Glutamatergic neuron (in vitro differentiated cells): ENCODE results near the gene CLASRP. TPM values are rescaled to one million over a fixed set of nuclear protein-coding genes. Genes with fewer than 3 reads are reported as not detected.
"Not testable (repeated sequence)": the region's sequence is repeated elsewhere in the genome, so short reads cannot be mapped to it uniquely, and the experiment has no call there.

Experiments
- DNase-seq: peaks from one replicate; pipeline ENCODE4 v3.0.0; 2022
- H3K27ac Mint-ChIP-seq: one replicate; pipeline ENCODE4 v1.8.0; 2020; ENCODE audit warnings: mild to moderate bottlenecking, mixed read lengths, inconsistent platforms; ENCODE audit not compliant: unreplicated experiment
- H3K27me3 Mint-ChIP-seq: one replicate; pipeline ENCODE4 v1.8.0; 2020; ENCODE audit warnings: mild to moderate bottlenecking, moderate library complexity, mixed read lengths, inconsistent platforms; ENCODE audit not compliant: unreplicated experiment
- H3K36me3 Mint-ChIP-seq: one replicate; pipeline ENCODE4 v1.8.0; 2020; ENCODE audit warnings: mild to moderate bottlenecking, mixed read lengths, inconsistent platforms; ENCODE audit not compliant: unreplicated experiment
- H3K4me1 Mint-ChIP-seq: one replicate; pipeline ENCODE4 v1.8.0; 2020; ENCODE audit warnings: mild to moderate bottlenecking, low read depth, mixed read lengths, inconsistent platforms; ENCODE audit not compliant: unreplicated experiment
- H3K4me3 Mint-ChIP-seq: one replicate; pipeline ENCODE4 v1.8.0; 2020; ENCODE audit warnings: mild to moderate bottlenecking, mixed read lengths, inconsistent platforms; ENCODE audit not compliant: unreplicated experiment
- H3K9me3 Mint-ChIP-seq: one replicate; pipeline ENCODE4 v1.8.0; 2020; ENCODE audit warnings: mild to moderate bottlenecking, moderate library complexity, mixed read lengths, inconsistent platforms; ENCODE audit not compliant: unreplicated experiment
- total RNA-seq: library from RNA; stranded (reverse); fragmentation: NEBNext Ultra II Directional; extraction: Animal tissue kit (Norgen Biotek cat#: 25700); gene quantifications from one replicate; pipeline ENCODE4 v1.2.1, GENCODE V29; 2021; ENCODE audit not compliant: unreplicated experiment
- TF ChIP-seq, protein P1 (sequence below): fragments of 200-600 bp; sonication (generic); IDR thresholded peaks from one replicate; pipeline ENCODE4 v1.5.0; 2021; ENCODE audit not compliant: partially characterized antibody, unreplicated experiment

The CLASRP gene
- total RNA-seq, 1 donor from 2014 or later = 127 TPM

DNA sequence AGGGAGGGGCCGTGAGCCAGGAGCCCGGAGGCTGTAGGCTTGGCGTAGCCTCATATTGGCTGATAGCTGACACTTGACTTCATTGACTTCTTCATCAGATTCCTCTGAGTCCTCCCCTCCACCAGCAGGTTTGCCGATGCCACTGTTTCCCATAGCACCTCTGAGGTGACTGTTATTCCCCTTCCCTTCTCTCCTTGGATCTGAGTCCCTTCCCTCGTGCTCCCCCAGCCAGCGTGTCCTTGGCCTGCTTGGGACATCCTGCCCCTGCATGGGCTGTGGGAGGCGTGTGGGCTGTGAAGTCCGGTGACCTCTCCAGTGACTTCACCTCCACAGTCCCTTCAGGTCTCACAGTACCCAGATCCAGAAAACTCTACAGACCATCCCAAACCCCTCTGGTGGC lies 63.0 kb downstream of the CLASRP start:
- TF ChIP-seq, protein P1, sequence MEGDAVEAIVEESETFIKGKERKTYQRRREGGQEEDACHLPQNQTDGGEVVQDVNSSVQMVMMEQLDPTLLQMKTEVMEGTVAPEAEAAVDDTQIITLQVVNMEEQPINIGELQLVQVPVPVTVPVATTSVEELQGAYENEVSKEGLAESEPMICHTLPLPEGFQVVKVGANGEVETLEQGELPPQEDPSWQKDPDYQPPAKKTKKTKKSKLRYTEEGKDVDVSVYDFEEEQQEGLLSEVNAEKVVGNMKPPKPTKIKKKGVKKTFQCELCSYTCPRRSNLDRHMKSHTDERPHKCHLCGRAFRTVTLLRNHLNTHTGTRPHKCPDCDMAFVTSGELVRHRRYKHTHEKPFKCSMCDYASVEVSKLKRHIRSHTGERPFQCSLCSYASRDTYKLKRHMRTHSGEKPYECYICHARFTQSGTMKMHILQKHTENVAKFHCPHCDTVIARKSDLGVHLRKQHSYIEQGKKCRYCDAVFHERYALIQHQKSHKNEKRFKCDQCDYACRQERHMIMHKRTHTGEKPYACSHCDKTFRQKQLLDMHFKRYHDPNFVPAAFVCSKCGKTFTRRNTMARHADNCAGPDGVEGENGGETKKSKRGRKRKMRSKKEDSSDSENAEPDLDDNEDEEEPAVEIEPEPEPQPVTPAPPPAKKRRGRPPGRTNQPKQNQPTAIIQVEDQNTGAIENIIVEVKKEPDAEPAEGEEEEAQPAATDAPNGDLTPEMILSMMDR = no peak
- Mint-ChIP-seq H3K4me3 (peak overlapping the region; percentile 30), H3K4me1 (peaks cover 58% of the 10 kb centered on the region), H3K9me3 (peaks cover 15% of the 10 kb centered on the region), H3K36me3 (no peaks in the 10 kb centered on the region), H3K27ac (peak overlapping the region; percentile 55), H3K27me3 (peaks cover 12% of the 10 kb centered on the region)
- no peak for DNase-seq

DNA sequence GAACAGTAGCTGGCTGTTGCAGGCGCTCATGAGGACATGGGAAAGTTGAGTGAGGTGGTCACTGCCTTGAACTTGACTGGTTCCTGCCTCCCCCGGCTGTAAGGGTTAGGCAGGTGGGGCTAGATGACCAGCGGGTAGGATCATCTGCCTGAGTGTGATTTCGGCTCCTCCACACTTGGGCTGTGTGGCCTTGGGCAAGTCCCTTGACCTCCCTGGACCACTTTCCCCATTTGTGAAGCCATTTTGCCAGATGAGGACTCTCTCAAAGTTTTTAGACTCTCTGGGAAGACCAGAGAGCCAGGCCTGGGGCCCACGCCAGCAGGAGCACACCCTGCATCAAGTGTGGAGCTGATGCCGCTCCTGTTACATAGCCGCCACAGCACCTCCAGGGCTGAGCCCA lies 63.6 kb downstream of the CLASRP start:
- H3K27me3 Mint-ChIP-seq = peaks cover 12% of the 10 kb centered on the region
- TF ChIP-seq, protein P1 = no peak
- H3K36me3 Mint-ChIP-seq = no peaks in the 10 kb centered on the region
- no peak overlapping the region for H3K4me3 Mint-ChIP-seq
- no peak for DNase-seq
- peaks cover 55% of the 10 kb centered on the region for H3K4me1 Mint-ChIP-seq
- H3K9me3 Mint-ChIP-seq = peaks cover 12% of the 10 kb centered on the region
- H3K27ac Mint-ChIP-seq = no peak overlapping the region

DNA sequence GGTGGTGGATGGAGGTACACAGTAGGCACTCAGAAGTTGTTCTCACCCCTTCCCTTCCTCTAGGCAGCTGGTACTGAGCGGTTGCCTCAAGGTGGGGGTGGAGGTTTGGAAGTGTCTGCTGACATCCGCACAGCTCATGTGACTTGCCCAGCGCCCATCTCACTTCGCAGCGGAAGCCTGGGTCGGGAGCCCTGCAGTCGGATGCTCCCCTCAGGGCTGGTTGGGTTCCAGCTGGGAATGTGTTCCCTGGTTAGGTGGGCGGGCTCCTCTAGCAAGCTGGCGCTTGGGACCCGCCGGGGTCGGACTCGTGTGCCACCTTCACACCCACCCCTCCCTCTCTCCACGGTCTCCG lies 64.3 kb downstream of the CLASRP start:
- Mint-ChIP-seq H3K4me3 (no peak overlapping the region), H3K4me1 (peaks cover 53% of the 10 kb centered on the region), H3K27ac (no peak overlapping the region), H3K9me3 (peaks cover 12% of the 10 kb centered on the region), H3K27me3 (peaks cover 12% of the 10 kb centered on the region), H3K36me3 (no peaks in the 10 kb centered on the region)
- TF ChIP-seq, protein P1 = no peak
- no peak for DNase-seq

DNA sequence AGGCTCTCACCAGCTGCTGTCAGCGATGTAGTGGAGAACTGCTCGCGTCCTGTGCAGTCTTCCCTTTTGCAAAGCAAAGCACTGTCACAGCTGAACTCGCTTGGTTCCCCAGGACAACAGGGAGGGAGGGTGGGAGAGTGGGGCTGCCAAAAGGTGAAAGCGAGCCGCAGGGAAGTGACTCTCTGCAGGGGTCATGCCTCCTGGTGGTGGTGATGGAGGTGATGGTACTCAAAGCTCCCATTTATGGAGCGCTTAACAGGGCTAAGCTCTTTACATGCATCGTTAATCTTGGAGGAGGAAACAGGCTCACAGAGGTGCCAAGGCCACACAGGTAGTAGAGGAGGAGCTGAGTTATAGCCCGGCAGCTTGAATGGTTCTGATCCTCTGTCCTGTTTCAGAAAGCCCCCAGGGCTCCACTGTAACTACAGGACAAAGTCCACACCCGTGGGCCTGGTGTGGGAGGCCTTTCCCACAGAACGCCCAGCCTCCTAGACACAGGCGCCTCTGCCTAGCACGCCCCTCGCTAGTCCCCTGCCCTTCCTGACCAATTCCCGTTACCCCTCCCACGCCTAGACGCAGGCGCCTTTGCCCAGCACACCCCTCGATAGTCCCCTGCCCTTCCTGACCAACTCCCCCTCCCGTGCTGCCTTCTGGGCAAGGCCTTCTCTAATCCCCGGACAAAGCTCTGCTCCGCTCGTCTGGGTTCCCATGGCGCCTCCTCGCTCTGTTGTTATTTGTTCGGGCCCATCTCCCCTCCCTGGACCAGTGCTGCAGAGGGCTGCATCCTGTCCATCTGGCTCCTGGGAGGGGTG lies 64.9 kb downstream of the CLASRP start:
- Mint-ChIP-seq H3K27ac (peak overlapping the region; percentile 88), H3K27me3 (peaks cover 12% of the 10 kb centered on the region), H3K4me3 (peak overlapping the region; percentile 17), H3K9me3 (peaks cover 13% of the 10 kb centered on the region), H3K36me3 (no peaks in the 10 kb centered on the region), H3K4me1 (peaks cover 47% of the 10 kb centered on the region)
- TF ChIP-seq, protein P1 = no peak
- DNase-seq = no peak

DNA sequence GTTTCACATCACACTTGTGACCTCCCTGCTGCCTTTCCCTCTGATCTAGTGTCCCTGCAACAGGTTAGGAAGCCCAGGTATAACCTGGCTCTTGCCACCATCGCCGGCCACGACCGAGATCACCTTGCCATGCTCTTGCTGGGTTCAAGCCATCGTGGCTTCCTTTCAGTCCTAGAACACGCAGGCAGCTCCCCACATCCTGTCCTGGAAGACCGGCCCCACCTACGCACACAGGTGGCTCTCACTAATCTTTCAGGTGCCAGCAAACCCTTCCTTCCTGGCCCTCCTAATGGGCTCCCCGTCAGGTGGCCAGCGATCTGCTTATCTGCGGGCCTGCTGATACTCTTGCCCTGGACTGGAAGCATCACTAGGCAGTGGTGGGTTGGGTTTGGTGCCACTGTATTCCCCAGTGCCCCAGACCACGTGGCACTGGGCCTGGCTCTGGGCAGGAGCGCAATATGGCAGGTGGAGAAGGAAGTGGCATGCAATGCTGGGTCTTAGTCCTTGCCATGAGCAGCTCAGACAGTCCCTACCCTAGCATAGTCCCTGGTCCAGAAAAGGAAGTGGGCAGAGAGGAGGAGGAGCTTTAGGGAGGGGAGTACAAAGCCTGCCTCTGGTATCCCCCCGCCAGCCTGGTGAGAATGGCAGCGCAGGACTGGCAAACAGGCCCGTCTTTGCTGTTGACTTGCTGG lies 66.0 kb downstream of the CLASRP start:
- H3K4me3 Mint-ChIP-seq = peak overlapping the region; percentile 17
- peaks cover 7% of the 10 kb centered on the region for H3K27me3 Mint-ChIP-seq
- H3K9me3 Mint-ChIP-seq = peaks cover 9% of the 10 kb centered on the region
- H3K27ac Mint-ChIP-seq = peak overlapping the region; percentile 59
- DNase-seq = no peak
- H3K4me1 Mint-ChIP-seq = peaks cover 41% of the 10 kb centered on the region
- TF ChIP-seq, protein P1 = no peak
- no peaks in the 10 kb centered on the region for H3K36me3 Mint-ChIP-seq

DNA sequence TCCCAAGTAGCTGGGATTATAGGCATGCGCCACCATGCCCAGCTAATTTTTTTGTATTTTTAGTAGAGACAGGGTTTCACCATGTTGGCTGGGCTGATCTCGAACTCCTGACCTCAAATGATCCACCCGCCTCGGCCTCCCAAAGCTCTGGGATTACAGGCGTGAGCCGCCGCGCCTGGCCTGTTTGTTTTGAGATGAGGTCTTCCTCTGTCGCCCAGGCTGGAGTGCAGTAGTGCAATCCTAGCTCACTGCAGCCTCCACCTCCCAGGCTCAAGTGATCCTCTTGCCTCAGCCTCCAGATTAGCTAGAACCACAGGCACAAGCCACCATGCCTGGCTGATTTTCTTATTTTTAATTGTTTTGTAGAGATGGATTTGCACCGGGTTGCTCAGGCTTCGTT lies 67.5 kb downstream of the CLASRP start:
- H3K4me3 Mint-ChIP-seq, H3K27ac Mint-ChIP-seq, H3K9me3 Mint-ChIP-seq, DNase-seq, H3K27me3 Mint-ChIP-seq, H3K36me3 Mint-ChIP-seq: not testable (repeated sequence)
- H3K4me1 Mint-ChIP-seq = peaks cover 34% of the 10 kb centered on the region
